GM19025 (cell line): ENCODE data around the gene HDAC2.
"Not testable (repeated sequence)": the region's sequence is repeated elsewhere in the genome, so short reads cannot be mapped to it uniquely, and the experiment has no call there.

Experiments used
- ATAC-seq: cut with Tn5 transposase; IDR thresholded peaks from one replicate; pipeline ENCODE4 v1.9.1; 2021; ENCODE audit warnings: mild to moderate bottlenecking, low read depth, moderate library complexity; ENCODE audit not compliant: unreplicated experiment

HDAC2 gene

DNA sequence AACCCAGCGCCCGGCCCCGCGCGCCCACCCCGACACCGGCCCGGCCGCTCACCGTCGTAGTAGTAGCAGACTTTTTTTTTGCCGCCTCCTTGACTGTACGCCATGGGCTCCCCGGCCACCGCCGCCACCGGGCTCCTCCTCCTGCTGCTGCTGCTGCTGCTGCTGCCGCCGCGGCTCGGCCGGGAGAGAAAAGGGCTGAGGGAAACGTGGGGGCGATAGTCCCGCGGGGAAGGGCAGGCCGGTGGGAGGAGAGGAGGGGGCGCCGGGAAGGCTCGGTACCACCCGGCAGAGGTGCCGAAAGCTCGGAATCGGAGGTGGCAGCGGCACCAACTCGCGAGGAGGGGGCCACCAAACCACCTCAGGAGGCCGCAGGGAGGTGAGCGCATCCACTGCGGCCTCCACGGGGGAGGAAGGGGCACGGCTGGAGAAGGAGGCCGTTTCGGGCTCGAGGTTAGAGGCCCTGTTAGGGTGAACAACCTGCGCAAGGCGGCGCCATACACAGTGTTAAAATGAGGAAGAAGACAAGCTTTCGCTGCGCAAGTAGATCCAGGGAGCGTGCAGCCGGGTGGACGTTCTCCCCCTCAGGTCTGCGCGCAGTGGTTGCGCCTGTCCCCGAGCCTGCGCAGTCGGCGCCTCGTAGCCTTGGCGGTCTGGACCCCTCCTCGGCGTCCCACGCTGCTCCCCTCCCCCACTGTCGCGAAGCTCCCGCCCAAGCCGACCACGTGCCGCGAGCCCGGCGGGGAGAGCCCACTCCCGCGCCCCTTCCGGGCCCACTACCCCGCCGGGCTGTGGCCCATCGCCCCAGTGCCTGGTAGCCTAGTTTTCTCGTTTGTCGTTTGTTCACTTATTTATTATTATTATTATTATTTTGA is at the start of gene HDAC2:
TSS of gene HDAC2 (minus strand) at position 344 of the 872 bp plus-strand sequence. CDS start at position 104, 240 bp downstream.
- peak; percentile 80 for ATAC-seq

DNA sequence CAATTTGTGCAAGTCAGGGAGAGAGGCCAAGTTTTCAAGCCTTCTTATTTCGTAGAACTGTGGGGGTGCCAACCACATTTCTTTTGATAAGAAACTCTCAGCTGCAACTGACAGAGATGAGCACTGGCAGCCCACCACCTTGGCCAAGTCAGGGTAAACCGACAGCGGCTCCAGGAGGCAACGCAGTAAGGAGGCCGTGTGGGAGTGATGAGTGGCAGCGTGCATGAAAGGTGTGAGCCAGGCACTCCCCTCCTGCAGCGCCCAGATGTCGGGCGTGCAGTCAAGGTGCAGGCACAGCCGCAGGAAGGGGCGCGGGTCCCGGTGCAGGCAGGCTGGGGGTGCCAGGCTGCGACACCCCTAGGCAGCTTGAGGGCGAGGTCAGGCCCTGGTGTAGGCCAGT is 49.2 kb upstream of the HDAC2 start:
- no peak for ATAC-seq

DNA sequence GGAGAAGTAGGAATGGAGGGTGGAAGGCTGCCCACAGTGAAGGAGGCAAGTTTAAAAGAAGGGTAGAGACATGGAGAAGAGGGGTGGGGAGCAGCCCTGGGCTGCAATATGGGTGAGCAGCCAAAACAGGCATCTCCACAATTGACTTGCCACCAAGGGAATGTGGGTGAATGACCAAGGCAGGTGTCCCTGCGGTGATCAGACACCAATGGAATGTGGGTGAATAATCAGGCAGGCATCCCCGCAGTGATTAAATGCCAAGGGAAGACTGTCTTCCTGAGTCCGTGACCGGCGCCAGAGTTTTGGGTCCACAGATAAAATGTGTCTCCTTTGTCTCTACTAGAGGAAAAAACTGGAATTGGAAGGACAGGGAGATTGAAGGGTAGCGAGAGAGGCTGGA is 46.2 kb upstream of the HDAC2 start:
- not testable (repeated sequence) for ATAC-seq

DNA sequence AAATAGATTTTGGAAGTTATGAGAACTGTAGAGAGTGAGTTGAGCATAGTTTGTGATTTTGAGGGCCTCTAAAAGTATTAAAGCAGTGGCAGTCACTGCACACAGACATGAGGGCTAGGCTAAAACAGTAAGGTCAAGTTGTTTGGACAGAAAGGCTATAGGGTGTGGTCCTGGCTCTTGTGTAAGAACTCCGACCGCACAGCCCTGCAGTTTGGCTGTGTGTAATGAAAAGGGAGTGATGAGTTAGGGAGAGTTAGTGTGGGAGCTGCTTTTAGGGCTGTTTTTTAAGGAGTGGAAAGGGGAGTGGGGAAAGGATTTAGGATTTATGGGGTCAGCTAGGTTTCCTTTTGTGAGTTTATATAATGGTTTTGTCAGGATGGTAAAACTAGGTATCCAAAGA is 43.2 kb upstream of the HDAC2 start:
- not testable (repeated sequence) for ATAC-seq

DNA sequence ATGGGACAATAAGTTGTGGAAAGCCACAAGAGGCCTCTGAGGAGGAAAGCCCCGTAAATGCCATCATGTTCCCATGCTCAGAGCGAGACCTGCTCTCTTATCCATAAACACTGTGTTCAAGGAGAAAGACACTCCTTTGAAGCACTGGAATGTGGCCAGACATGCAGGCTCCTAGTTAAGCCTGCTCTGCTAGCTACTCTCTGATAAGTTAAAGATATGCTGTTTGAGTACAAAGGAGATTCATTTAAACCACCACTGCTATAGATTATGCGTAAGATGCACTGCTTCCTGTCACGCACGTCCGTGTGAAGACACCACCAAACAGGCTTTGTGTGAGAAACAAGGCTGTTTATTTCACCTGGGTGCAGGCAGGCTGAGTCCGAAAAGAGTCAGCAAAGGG is 40.5 kb upstream of the HDAC2 start:
- ATAC-seq, result not testable (repeated sequence)

DNA sequence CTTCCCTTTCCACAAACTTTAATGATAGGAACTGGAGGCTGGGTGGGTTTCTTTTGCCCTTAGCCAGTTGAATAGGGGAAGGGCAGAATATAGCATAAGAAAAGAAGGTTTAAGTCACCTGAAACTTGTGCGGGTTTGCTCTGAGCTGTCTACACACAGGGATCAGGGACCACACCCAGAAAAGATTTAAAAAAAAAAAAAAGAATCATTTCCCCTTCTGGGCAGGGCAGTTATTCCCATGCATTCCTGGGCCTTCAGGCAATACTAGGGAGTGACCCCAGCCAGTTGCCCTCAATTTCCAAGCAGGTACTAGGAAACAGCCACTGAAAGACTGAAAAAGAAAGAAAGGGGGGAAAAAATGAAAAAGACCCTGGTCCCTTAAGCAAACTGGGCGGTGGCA is 39.6 kb upstream of the HDAC2 start:
- no peak for ATAC-seq

DNA sequence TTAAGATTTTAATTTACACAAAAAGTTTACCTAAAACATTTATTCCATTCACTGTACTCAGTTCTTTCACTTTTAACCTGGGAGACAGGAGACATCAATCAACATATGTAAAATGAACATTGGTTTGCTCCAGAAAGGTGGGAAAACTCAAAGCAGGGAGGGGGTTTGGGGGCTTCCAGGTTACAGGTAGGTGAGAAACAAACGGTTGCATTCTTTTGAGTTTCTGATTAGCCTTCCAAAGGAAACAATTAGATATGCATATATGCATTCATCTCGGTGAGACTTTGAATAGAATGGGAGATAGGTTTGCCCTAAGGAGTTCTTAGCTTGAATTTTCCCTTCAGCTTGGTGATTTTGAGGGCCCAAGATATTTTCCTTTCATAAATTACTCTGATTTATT is 38.2 kb upstream of the HDAC2 start:
- no peak for ATAC-seq

DNA sequence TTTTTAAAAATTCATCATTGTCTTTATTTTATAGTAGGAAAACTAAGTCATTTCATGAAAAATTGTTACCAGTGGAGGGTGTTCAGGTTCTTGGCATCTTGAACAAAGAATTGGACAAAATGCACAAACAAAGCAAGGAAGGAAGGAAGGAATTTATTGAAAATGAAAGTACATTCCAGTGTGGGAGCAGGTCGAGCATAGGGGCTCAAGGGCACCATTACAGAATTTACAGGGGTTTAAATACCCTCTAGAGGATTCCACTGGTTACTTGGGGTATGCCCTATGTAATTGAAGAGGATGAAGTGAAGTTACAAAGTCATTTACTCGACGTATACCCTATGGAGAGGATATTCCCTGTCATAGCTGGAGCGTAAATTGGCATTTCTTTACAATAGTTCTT is 37.4 kb upstream of the HDAC2 start:
- ATAC-seq, result no peak

DNA sequence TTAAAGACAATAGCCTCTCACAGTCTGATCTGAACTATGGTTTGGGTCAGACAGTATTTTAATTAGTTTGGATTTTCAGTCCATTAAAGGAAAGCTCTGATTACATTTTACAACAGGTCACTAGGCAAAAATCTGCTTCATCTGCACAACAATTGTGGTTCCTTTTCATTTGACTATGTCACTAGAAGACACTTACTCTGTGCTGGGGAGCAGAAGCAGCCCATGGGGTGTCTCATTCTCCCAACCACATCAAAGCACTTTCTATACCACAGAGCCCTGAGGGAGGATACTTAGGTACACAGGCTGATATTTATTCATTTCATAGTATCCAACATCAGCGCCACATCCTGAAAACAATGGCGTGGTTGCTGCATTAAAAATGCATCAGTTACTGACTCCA is 36.6 kb upstream of the HDAC2 start:
- peak; percentile 79 for ATAC-seq

DNA sequence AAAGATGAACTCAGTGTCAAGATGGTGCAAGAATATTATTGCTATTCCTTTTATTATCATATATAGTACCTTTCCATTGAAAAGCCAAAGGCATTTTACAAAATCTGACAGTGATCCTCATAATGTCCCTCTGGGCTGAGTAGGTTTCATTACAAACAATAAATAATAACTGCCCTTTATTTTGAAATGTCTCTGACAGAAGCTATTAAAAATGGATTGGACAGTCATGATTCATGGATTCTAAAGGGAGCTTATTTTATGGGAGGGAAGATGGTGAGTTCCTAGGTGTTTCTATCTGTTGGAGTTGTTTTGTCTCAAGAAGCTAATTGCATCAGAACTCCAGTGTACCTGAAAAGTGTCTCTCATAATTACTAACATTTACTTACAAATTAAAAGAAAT is 30.4 kb upstream of the HDAC2 start:
- ATAC-seq, result no peak

DNA sequence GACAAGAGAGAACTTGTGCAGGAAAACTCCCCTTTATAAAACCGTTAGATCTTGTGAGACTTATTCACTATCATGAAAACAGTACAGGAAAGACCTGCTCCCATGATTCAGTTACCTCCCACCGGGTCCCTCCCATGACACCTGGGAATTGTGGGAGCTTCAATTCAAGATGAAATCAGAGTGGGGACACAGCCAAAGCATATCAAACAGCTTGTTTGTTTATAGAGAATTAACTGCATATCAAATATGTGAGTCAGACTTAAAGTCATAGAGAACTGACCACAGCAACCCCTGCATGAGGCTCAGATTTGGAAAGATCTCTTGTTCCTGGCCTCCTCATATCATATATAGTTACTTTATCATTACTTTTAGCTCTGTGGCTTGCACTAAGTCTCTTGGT is 29.1 kb upstream of the HDAC2 start:
- ATAC-seq, result no peak

DNA sequence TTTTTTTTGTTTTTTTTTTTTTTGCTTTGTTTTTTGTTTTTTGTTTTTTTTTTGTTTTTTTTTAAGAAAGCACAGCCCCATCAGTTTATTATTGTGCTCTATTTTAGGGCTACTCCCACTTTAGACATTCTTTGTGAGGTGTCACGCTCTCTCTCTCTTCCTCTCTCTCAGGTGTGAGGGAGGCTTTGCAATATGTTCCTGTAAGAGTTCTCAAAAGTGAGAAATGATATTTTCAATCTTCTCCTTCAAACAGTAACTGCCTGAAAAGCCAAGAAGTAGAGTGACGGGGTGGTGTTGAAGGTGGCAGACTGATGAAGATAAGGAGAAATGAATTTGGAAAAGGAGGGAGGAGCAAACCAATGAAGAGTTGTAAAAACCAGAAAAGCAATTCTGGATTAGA is 28.3 kb upstream of the HDAC2 start:
- no peak for ATAC-seq

DNA sequence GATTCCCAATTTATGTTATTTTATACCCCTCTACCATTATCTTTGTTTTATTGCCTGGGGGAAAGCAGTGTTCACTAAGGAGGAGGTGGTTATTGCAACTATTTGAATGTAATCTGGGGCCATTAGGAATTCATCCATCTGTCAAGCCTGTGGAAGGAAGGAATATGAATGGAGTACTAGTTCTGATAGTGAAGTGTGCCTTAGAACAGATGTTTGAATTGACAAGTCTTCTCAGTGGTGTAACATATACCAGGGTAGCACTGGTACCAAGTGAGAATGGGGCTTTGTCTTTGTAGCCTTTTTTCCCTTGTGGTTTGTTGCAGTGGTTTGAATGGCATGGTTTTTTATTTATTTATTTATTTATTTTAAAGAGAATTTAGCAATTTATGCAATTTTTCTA is 27.9 kb upstream of the HDAC2 start:
- ATAC-seq, result no peak

DNA sequence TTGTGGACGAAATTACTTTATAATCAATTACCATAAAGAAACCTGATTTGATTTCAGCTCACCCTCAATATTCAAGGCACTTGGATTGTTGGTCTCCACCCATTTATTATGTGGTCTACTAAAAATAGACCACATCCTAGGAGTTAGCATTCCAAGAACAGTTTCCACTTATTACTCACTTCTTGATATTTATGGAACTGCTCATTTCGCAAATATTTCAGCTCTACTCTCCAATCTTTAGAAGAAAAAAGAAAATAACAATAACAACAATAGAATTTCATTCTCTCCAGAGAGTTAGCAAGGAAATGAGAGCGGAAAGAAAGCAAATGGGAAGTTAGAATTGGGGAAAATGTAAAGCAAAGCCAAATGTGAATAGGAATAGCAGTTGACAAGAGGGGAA is 26.2 kb upstream of the HDAC2 start:
- ATAC-seq, result no peak

DNA sequence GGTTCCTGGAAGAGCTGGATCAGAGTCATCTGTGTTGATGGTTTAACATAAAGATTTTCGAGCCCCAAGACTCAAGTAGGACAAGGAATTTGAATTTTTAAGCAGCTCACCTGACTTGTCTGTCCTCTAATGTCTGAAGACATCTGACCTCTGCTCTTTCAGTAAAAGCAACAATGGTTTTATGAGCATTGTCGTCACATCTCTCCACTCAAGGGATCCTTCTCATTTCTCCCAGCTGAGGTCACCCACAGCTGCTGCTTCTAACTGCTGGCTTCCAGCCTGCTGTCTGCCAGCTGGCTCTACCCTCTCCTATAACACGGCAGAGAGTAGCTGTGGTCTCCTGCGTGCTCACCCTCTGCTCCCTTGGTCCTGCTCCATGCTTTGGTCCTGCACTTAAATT is 24.7 kb upstream of the HDAC2 start:
- ATAC-seq, result no peak

DNA sequence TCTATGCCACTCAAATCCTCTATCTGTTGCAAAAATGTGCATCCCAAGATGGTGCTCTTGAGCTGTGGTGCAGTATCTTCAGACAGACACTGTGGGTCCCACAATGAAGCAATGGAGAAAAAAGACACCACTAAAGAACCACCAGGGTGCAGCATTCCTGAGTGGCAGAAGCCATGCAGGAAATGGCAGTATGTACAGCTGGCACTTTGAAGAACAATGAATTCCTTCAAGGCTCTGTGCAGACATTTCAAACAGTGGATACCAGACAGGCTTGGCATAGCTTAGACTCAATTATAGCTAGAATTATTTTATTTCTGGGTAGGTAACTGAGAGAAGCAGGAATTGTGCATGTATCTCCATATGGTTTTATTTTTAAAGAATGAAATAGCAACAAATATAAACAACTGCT is 24.0 kb upstream of the HDAC2 start:
- ATAC-seq, result peak; percentile 86

DNA sequence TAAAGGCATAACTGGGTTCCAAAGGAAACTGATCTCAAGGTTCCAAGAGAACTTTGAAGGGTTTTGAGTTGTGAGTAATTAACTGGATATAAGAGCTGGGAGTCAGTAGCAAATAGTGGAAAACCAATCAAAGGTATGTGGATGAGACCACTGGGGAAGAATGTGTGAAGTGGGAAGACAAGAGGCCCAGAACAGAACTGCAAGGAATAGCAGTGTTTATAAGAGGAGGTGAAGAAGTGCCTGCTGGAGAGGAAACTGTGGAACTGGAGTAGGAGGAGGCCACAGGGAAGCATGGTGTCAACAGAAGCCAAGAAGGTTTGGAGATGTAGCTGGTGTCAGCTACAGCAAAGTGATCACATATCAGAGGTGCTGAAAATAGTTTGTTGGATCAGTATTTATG is 18.7 kb upstream of the HDAC2 start:
- no peak for ATAC-seq

DNA sequence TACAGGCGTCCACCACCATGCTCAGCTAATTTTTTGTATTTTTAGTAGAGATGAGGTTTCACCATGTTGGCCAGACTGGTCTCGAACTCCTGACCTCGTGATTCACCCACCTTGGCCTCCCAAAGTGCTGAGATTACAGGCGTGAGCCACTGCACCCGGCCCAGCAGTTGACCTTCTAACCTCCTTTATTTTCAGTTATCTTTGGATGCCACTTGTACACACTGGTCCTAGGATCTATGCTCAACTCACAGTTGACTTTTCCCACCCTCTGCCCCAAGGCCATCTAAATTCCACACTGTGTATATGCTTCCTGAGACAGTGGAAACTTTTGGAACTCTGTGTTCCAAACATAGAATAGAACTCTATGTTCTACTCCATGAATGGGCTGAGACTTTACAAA is 11.7 kb upstream of the HDAC2 start:
- not testable (repeated sequence) for ATAC-seq

DNA sequence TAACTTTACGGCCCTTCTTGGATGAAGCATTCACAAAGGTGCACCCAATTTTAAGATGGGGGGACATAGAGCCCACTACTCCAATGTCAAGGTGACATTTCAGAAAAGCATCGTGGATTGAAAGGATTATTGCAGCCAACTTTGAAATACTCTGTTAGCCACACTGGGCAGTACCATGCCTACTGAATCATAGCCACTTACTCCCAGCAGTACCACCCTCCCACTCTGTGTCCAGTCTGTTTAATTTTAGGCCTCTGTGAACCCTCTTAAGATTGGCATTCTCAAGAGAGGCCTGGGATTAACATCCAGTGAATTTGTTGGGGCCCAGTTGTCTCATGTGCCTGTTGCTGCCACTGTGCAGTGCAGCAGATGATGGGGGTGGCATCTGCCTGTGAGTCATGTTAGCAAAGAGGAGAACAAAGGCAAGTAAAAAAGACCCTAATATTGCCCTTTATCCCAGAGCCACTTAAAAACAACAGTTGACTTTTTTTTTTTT is 11.2 kb upstream of the HDAC2 start:
- no peak for ATAC-seq

DNA sequence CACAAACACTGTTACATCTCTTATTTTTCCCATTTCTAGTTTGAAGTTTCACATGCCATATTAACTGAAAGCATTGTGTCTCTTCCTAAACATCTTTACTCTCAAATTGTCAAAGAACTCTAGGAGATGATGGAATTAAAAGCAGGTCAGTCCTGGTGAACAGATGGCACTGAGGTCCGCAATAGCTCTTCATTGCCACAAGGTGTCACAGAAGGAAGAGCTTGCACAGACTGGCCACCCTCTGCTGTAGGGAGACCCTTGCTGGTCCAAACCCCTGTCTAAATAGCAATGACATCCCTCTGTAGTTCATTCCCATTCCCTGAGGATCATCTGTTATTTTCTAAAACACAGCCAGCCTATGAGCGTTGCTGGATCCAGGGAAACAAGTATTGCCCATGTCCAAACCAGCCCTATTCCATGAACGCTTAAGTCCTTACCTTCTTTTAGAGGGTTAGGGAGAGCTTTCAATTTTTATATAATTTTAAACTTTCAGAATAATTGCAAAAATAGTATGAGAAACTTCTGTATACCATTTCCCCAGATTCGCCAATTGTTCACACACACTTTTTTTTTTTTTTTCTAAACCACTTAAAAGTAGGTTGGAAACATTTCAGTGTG is 10.1 kb upstream of the HDAC2 start:
- peak; percentile 69 for ATAC-seq

DNA sequence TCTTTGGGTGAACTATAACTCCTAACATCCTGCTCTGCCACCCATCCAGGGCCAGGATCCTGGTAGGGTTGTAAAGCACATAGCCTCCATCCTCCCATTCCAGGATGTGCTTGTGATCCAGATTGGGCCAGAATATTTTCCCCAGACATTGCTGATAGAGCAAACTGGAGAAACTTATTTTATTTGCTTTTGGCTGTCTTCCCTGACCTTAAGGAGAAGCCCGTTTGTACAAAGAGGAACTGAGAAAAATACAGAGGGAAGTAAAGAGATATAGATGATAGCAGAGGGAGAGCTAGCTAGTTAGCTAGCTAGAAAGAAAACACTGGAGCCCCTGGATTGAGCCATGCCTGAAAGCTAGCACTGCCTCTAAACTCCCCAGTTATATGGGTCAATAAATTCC is 9.0 kb upstream of the HDAC2 start:
- no peak for ATAC-seq
